Right renal pelvis (tissue), 4 donors: ENCODE measurements around the gene JAK3. TPM values are rescaled to one million over a fixed set of nuclear protein-coding genes. Genes with fewer than 3 reads are reported as not detected.

ENCODE experiments used
- DNase-seq, 4 donors: peaks; one replicate each; pipeline ENCODE4 v3.0.0-alpha.2; 2013; ENCODE audit warnings: low read depth in 4 of 4, low spot score in 3 of 4, missing footprints in 1 of 4
- polyA plus RNA-seq, 4 donors: library from polyadenylated mRNA; unstranded; fragments of 120-200 nt; gene quantifications; one replicate each; pipeline ENCODE4 v1.2.1, GENCODE V29; 2013; ENCODE audit not compliant: insufficient read length in 4 of 4

Gene JAK3
- polyA plus RNA-seq, 4 donors = 2.1 to 3.6 (median 3.0) TPM

- no peak for DNase-seq
Observed at GRCh38 chr19:17866312-17866963, 18.7 kb upstream of the JAK3 start.

GRCh38 chr19:17865364-17866311 is 17.9 kb upstream of the JAK3 start:
- DNase-seq = no peak

- DNase-seq = no peak
Observed at GRCh38 chr19:17863520-17864182, 15.9 kb upstream of the JAK3 start.

- DNase-seq = no peak
Observed at GRCh38 chr19:17862711-17863519, 15.1 kb upstream of the JAK3 start.

GRCh38 chr19:17861542-17862402 is 14.0 kb upstream of the JAK3 start:
- no peak for DNase-seq

- DNase-seq = no peak
Observed at GRCh38 chr19:17860993-17861360, 13.2 kb upstream of the JAK3 start.

- no peak for DNase-seq
Observed at GRCh38 chr19:17860331-17860992, 12.7 kb upstream of the JAK3 start.

GRCh38 chr19:17859533-17860330 is 11.9 kb upstream of the JAK3 start, which contains the start of gene RPL18A:
TSS of gene RPL18A (plus strand) at chr19:17859910. CDS start at chr19:17859957, 47 bp downstream.
- DNase-seq = peak; percentile 93 to 99 (median 98)

- DNase-seq = peak in 3 of 4 donors; percentile 50 to 61 (median 60)
Observed at GRCh38 chr19:17855280-17856152, 7.7 kb upstream of the JAK3 start.

- no peak for DNase-seq
Observed at GRCh38 chr19:17854061-17854460, 6.3 kb upstream of the JAK3 start.

GRCh38 chr19:17848595-17849292 is 962 bp upstream of the JAK3 start:
- no peak for DNase-seq

GRCh38 chr19:17846146-17846545 is 1.6 kb downstream of the JAK3 start:
- DNase-seq = no peak

GRCh38 chr19:17843908-17844490 is 3.8 kb downstream of the JAK3 start:
- DNase-seq = no peak

- DNase-seq = no peak
Observed at GRCh38 chr19:17843292-17843827, 4.4 kb downstream of the JAK3 start.

GRCh38 chr19:17842663-17843291 is 5.0 kb downstream of the JAK3 start:
- DNase-seq = no peak
